Mesenchymal stem cell (in vitro differentiated cells and primary cell): ENCODE data around the gene KRT86.
"Not testable (repeated sequence)": the region's sequence is repeated elsewhere in the genome, so short reads cannot be mapped to it uniquely, and the experiment has no call there.

Experiments used
- DNase-seq: peaks from one replicate; pipeline ENCODE4 v3.0.0-alpha.2; 2013
- H2AFZ ChIP-seq: one replicate; pipeline ENCODE4 v1.6.1; 2013; ENCODE audit warnings: low read depth, mild to moderate bottlenecking, control low read depth, inconsistent platforms, low read length, moderate library complexity
- H2AK5ac ChIP-seq: 2 replicates; pipeline ENCODE4 v1.6.1; 2013; ENCODE audit warnings: low read length, moderate library complexity, mild to moderate bottlenecking, inconsistent platforms; ENCODE audit not compliant: severe bottlenecking
- H2BK120ac ChIP-seq: one replicate; pipeline ENCODE4 v1.6.1; 2013; ENCODE audit warnings: low read depth, mild to moderate bottlenecking, inconsistent platforms, low read length, moderate library complexity
- H2BK12ac ChIP-seq, 2 experiments: one replicate each; pipeline ENCODE4 v1.6.1; 2013; ENCODE audit warnings: inconsistent platforms in 2 of 2, low read length in 2 of 2, mild to moderate bottlenecking in 2 of 2, moderate library complexity in 2 of 2, control low read depth in 1 of 2
- H2BK15ac ChIP-seq: one replicate; pipeline ENCODE4 v1.6.1; 2013; ENCODE audit warnings: mild to moderate bottlenecking, low read depth, inconsistent platforms; ENCODE audit not compliant: poor library complexity, severe bottlenecking
- H2BK5ac ChIP-seq: 2 replicates; pipeline ENCODE4 v1.6.1; 2013; ENCODE audit warnings: low read depth, mild to moderate bottlenecking, low read length, control low read depth, inconsistent platforms; ENCODE audit not compliant: poor library complexity, severe bottlenecking
- H3K14ac ChIP-seq, 2 experiments: one replicate each; pipeline ENCODE4 v1.6.1; 2013; ENCODE audit warnings: inconsistent platforms in 2 of 2, low read length in 2 of 2, control low read depth in 1 of 2, mild to moderate bottlenecking in 1 of 2, moderate library complexity in 1 of 2
- H3K18ac ChIP-seq, 2 experiments: one replicate each; pipeline ENCODE4 v1.6.1; 2013; ENCODE audit warnings: inconsistent platforms in 2 of 2, low read length in 2 of 2, control low read depth in 1 of 2, low read depth in 1 of 2, mild to moderate bottlenecking in 1 of 2
- H3K23ac ChIP-seq, 2 experiments: one replicate each; pipeline ENCODE4 v1.6.1; 2013; ENCODE audit warnings: inconsistent platforms in 2 of 2, low read length in 2 of 2, mild to moderate bottlenecking in 2 of 2, moderate library complexity in 2 of 2, control low read depth in 1 of 2
- H3K27ac ChIP-seq: 2 replicates; pipeline ENCODE4 v1.5.1; 2013; ENCODE audit warnings: mild to moderate bottlenecking, moderate library complexity, low read length, control low read depth, inconsistent platforms; ENCODE audit not compliant: poor library complexity, severe bottlenecking
- H3K27me3 ChIP-seq, 2 experiments: 2 replicates each; pipeline versions ENCODE4 v1.6.1 to v1.7.0; 2013; ENCODE audit warnings: low read length in 2 of 2, mild to moderate bottlenecking in 2 of 2, moderate library complexity in 2 of 2, control low read depth in 1 of 2, inconsistent platforms in 1 of 2; ENCODE audit not compliant: control insufficient read depth in 1 of 2, insufficient read depth in 1 of 2
- H3K36me3 ChIP-seq, 2 experiments: 2 replicates each; pipeline versions ENCODE4 v1.6.1 to v1.7.0; 2013; ENCODE audit warnings: low read length in 2 of 2, control low read depth in 1 of 2, inconsistent platforms in 1 of 2, low read depth in 1 of 2, mild to moderate bottlenecking in 1 of 2; ENCODE audit not compliant: insufficient read depth in 2 of 2, control insufficient read depth in 1 of 2
- H3K4ac ChIP-seq, 2 experiments: one replicate each; pipeline ENCODE4 v1.6.1; 2013; ENCODE audit warnings: inconsistent platforms in 2 of 2, low read length in 2 of 2, mild to moderate bottlenecking in 2 of 2, moderate library complexity in 2 of 2, control low read depth in 1 of 2, low read depth in 1 of 2
- H3K4me1 ChIP-seq: 2 replicates; pipeline ENCODE4 v1.6.1; 2013; ENCODE audit warnings: low read depth, low read length, control low read depth; ENCODE audit not compliant: control insufficient read depth, insufficient read depth
- H3K4me2 ChIP-seq: 2 replicates; pipeline ENCODE4 v1.6.1; 2013; ENCODE audit warnings: low read length, mild to moderate bottlenecking, inconsistent platforms; ENCODE audit not compliant: poor library complexity, severe bottlenecking
- H3K4me3 ChIP-seq, 2 experiments: 2 replicates each; pipeline versions ENCODE4 v1.5.1 to v1.7.0; 2013; ENCODE audit warnings: low read length in 2 of 2, mild to moderate bottlenecking in 2 of 2, control low read depth in 1 of 2, low read depth in 1 of 2; ENCODE audit not compliant: insufficient read depth in 1 of 2
- H3K79me1 ChIP-seq: replicated peaks from 2 replicates; pipeline ENCODE4 v1.6.1; 2013; ENCODE audit warnings: mild to moderate bottlenecking, control low read depth, low read length, inconsistent platforms; ENCODE audit not compliant: poor library complexity, severe bottlenecking
- H3K9ac ChIP-seq: 2 replicates; pipeline ENCODE4 v1.7.0; 2013; ENCODE audit warnings: mild to moderate bottlenecking, low read length, moderate library complexity
- H3K9me3 ChIP-seq: 2 replicates; pipeline ENCODE4 v1.7.0; 2013; ENCODE audit warnings: mild to moderate bottlenecking, low read length; ENCODE audit not compliant: control insufficient read depth
- H4K8ac ChIP-seq: one replicate; pipeline ENCODE4 v1.6.1; 2013; ENCODE audit warnings: inconsistent platforms, mild to moderate bottlenecking, low read length, moderate library complexity
- H4K91ac ChIP-seq: one replicate; pipeline ENCODE4 v1.6.1; 2013; ENCODE audit warnings: mild to moderate bottlenecking, low read length, inconsistent platforms
- WGBS: methylation state at CpG from one replicate; pipeline ENCODE4 v1.1.7; 2013; ENCODE audit warnings: mixed read lengths; 5-methylcytosine and 5-hydroxymethylcytosine counted together

Gene KRT86

GRCh38 chr12:52342781-52343490 lies 68.5 kb downstream of the KRT86 start:
- no peaks in the 10 kb centered on the region for H3K4me1 ChIP-seq
- H2BK120ac ChIP-seq, result no peak overlapping the region
- no peak for DNase-seq
- H4K8ac ChIP-seq, result no peak overlapping the region
- H3K79me1 ChIP-seq, result no peaks in the 10 kb centered on the region
- H3K9ac ChIP-seq, result no peak overlapping the region
- no peak overlapping the region for H3K27ac ChIP-seq
- H3K4me2 ChIP-seq, result no peak overlapping the region
- WGBS, result 65% methylated on average over 2 of the region's 2 CpGs
- no peak overlapping the region for H3K18ac ChIP-seq
- H2AFZ ChIP-seq, result no peak overlapping the region
- H3K27me3 ChIP-seq, result peaks cover 67 to 94% of the 10 kb centered on the region in 2 experiments
- H4K91ac ChIP-seq, result no peak overlapping the region
- no peak overlapping the region for H2BK15ac ChIP-seq
- H3K23ac ChIP-seq, result no peak overlapping the region
- no peak overlapping the region for H3K14ac ChIP-seq
- H2BK5ac ChIP-seq, result no peak overlapping the region
- no peak overlapping the region for H3K4me3 ChIP-seq
- H3K4ac ChIP-seq, result no peak overlapping the region
- H3K9me3 ChIP-seq, result peaks cover 7% of the 10 kb centered on the region
- H2BK12ac ChIP-seq, result no peak overlapping the region
- H3K36me3 ChIP-seq, result no peaks in the 10 kb centered on the region
- no peak overlapping the region for H2AK5ac ChIP-seq

GRCh38 chr12:52343550-52343949 lies 69.1 kb downstream of the KRT86 start:
- Histone ChIP-seq H3K9ac (no peak overlapping the region), H3K9me3 (peaks cover 7% of the 10 kb centered on the region), H3K18ac (no peak overlapping the region), H3K79me1 (no peaks in the 10 kb centered on the region), H2AFZ (no peak overlapping the region), H3K4me2 (no peak overlapping the region), H3K4ac (no peak overlapping the region), H2AK5ac (no peak overlapping the region), H2BK15ac (no peak overlapping the region), H3K27ac (no peak overlapping the region), H4K8ac (no peak overlapping the region), H3K36me3 (no peaks in the 10 kb centered on the region), H3K27me3 (peaks cover 67 to 97% of the 10 kb centered on the region in 2 experiments), H3K4me1 (no peaks in the 10 kb centered on the region), H3K14ac (no peak overlapping the region), H2BK12ac (no peak overlapping the region), H2BK5ac (no peak overlapping the region), H3K23ac (no peak overlapping the region), H2BK120ac (no peak overlapping the region), H4K91ac (no peak overlapping the region), H3K4me3 (no peak overlapping the region)
- no peak for DNase-seq
- 75% methylated on average over 2 of the region's 2 CpGs for WGBS

- H3K27ac ChIP-seq, result no peak overlapping the region
- H2AFZ ChIP-seq, result no peak overlapping the region
- H3K27me3 ChIP-seq, result peaks cover 64 to 95% of the 10 kb centered on the region in 2 experiments
- no peak overlapping the region for H3K4me2 ChIP-seq
- no peak overlapping the region for H3K14ac ChIP-seq
- H3K36me3 ChIP-seq, result no peaks in the 10 kb centered on the region
- no peak overlapping the region for H2AK5ac ChIP-seq
- H4K91ac ChIP-seq, result peak overlapping the region; percentile 70
- no peaks in the 10 kb centered on the region for H3K4me1 ChIP-seq
- H3K4me3 ChIP-seq, result no peak overlapping the region
- no peaks in the 10 kb centered on the region for H3K79me1 ChIP-seq
- WGBS, result 88% methylated on average over 12 of the region's 12 CpGs
- no peak overlapping the region for H3K18ac ChIP-seq
- H3K4ac ChIP-seq, result no peak overlapping the region
- H4K8ac ChIP-seq, result no peak overlapping the region
- peaks cover 7% of the 10 kb centered on the region for H3K9me3 ChIP-seq
- DNase-seq, result no peak
- no peak overlapping the region for H3K9ac ChIP-seq
- H2BK15ac ChIP-seq, result no peak overlapping the region
- H2BK5ac ChIP-seq, result no peak overlapping the region
- no peak overlapping the region for H2BK12ac ChIP-seq
- no peak overlapping the region for H3K23ac ChIP-seq
- H2BK120ac ChIP-seq, result no peak overlapping the region
Observed at GRCh38 chr12:52344111-52344510, 69.7 kb downstream of the KRT86 start.

- not testable (repeated sequence) for H3K9ac ChIP-seq, H3K4me2 ChIP-seq, H2BK120ac ChIP-seq, H3K4me3 ChIP-seq, H2AFZ ChIP-seq, H3K36me3 ChIP-seq, H2AK5ac ChIP-seq, H3K79me1 ChIP-seq, H3K23ac ChIP-seq, H2BK5ac ChIP-seq, H3K9me3 ChIP-seq, H4K8ac ChIP-seq, H2BK15ac ChIP-seq, H3K4ac ChIP-seq, DNase-seq, H3K18ac ChIP-seq, H3K27ac ChIP-seq, H4K91ac ChIP-seq, H3K14ac ChIP-seq, H3K4me1 ChIP-seq, H2BK12ac ChIP-seq
- peaks cover 58 to 94% of the 10 kb centered on the region in 2 experiments for H3K27me3 ChIP-seq
- 82% methylated on average over 8 of the region's 8 CpGs for WGBS
Observed at GRCh38 chr12:52345041-52345440, 70.6 kb downstream of the KRT86 start.
